PC-9 (cell line): Measurements from ENCODE around the gene BABAM1.

Experiments
- CTCF ChIP-seq: fragments of 200-600 bp; sonication (generic); conservative IDR thresholded peaks from 2 replicates; pipeline ENCODE4 v1.6.1; 2017; ENCODE audit warnings: mixed run types, antibody characterized with exemption, mild to moderate bottlenecking, moderate library complexity
- EZH2 ChIP-seq: fragments of 200-600 bp; sonication (generic); IDR thresholded peaks from 2 replicates; pipeline ENCODE4 v1.8.0; 2017; ENCODE audit warnings: antibody characterized with exemption, low read depth

GRCh38 chr19:17240062-17240752 lies 27.0 kb upstream of the BABAM1 start:
- TF ChIP-seq EZH2 (no peak), CTCF (no peak)
